CD14-positive monocyte (primary cell): ENCODE results near the gene TLR7. TPM values are rescaled to one million over a fixed set of nuclear protein-coding genes. Genes with fewer than 3 reads are reported as not detected.

Experiments
- DNase-seq, 3 donors: peaks; one replicate each; pipeline ENCODE4 v3.0.0-alpha.2; 2011 to 2022
- H2AFZ ChIP-seq: 2 replicates; pipeline ENCODE4 v1.6.0; 2012; ENCODE audit warnings: mild to moderate bottlenecking, low read depth, low read length, inconsistent platforms; ENCODE audit not compliant: insufficient read depth, poor library complexity, severe bottlenecking
- H3K27ac ChIP-seq, 2 donors: 1 replicate in 1 of 2; 2 replicates in 1 of 2; pipeline ENCODE4 v1.5.1; 2012 to 2013; ENCODE audit warnings: low read length in 2 of 2, control low read depth in 1 of 2, inconsistent platforms in 1 of 2, low read depth in 1 of 2, mild to moderate bottlenecking in 1 of 2
- H3K27me3 ChIP-seq, 2 donors: one replicate each; pipeline versions ENCODE4 v1.6.0 to v1.6.1; 2011 to 2013; ENCODE audit warnings: low read length in 2 of 2; ENCODE audit not compliant: control insufficient read depth in 2 of 2, insufficient read depth in 2 of 2
- H3K36me3 ChIP-seq, 2 donors: replicated peaks in 1 of 2; 1 replicate in 1 of 2; 2 replicates in 1 of 2; pipeline versions ENCODE4 v1.5.1 to v1.6.1; 2012 to 2013; ENCODE audit warnings: low read length in 2 of 2, control low read depth in 1 of 2, inconsistent platforms in 1 of 2, mild to moderate bottlenecking in 1 of 2; ENCODE audit not compliant: insufficient read depth in 2 of 2, control insufficient read depth in 1 of 2
- H3K4me1 ChIP-seq, 2 donors: 1 replicate in 1 of 2; 2 replicates in 1 of 2; pipeline versions ENCODE4 v1.5.1 to v1.6.1; 2012 to 2013; ENCODE audit warnings: low read length in 2 of 2, control low read depth in 1 of 2, inconsistent platforms in 1 of 2, mild to moderate bottlenecking in 1 of 2, moderate library complexity in 1 of 2; ENCODE audit not compliant: insufficient read depth in 2 of 2, control insufficient read depth in 1 of 2
- H3K4me2 ChIP-seq: replicated peaks from 2 replicates; pipeline ENCODE3; 2012; ENCODE audit warnings: low read length, moderate library complexity, mild to moderate bottlenecking; ENCODE audit not compliant: poor library complexity, severe bottlenecking; ENCODE audit errors: extremely low read depth
- H3K4me3 ChIP-seq, 3 experiments: fragments of 200-600 bp in 1 of 3; sonication (generic) in 1 of 3; replicated peaks in 1 of 3; 1 replicate in 2 of 3; 2 replicates in 1 of 3; pipeline ENCODE4 v1.5.1; 2011 to 2013; ENCODE audit warnings: low read length in 3 of 3, mild to moderate bottlenecking in 3 of 3, control low read depth in 2 of 3, low read depth in 2 of 3, inconsistent platforms in 1 of 3, moderate library complexity in 1 of 3
- H3K79me2 ChIP-seq: 2 replicates; pipeline ENCODE4 v1.6.0; 2012; ENCODE audit warnings: mild to moderate bottlenecking, control low read depth, inconsistent platforms, low read length, moderate library complexity; ENCODE audit not compliant: insufficient read depth
- H3K9ac ChIP-seq: 2 replicates; pipeline ENCODE4 v1.6.0; 2017; ENCODE audit warnings: low read length, mild to moderate bottlenecking; ENCODE audit not compliant: insufficient read depth, poor library complexity, severe bottlenecking
- H3K9me3 ChIP-seq, 2 donors: replicated peaks in 1 of 2; 1 replicate in 1 of 2; 2 replicates in 1 of 2; pipeline versions ENCODE4 v1.5.1 to v1.6.1; 2012 to 2013; ENCODE audit warnings: low read length in 2 of 2, control low read depth in 1 of 2; ENCODE audit not compliant: control insufficient read depth in 1 of 2, insufficient read depth in 1 of 2
- H4K20me1 ChIP-seq: 2 replicates; pipeline ENCODE4 v1.6.0; 2012; ENCODE audit warnings: mild to moderate bottlenecking, low read length, control low read depth, moderate library complexity; ENCODE audit not compliant: insufficient read depth
- H3K27ac Mint-ChIP-seq, 7 donors: one replicate each; pipeline ENCODE4 v1.8.0; 2020; ENCODE audit warnings: mild to moderate bottlenecking in 7 of 7, mixed read lengths in 7 of 7, moderate library complexity in 6 of 7, inconsistent platforms in 2 of 7
- H3K27me3 Mint-ChIP-seq, 3 donors: one replicate each; pipeline ENCODE4 v1.8.0; 2021 to 2022; ENCODE audit warnings: low read depth in 3 of 3, mild to moderate bottlenecking in 3 of 3, mixed read lengths in 3 of 3, moderate library complexity in 3 of 3, inconsistent platforms in 1 of 3
- H3K36me3 Mint-ChIP-seq, 2 donors: one replicate each; pipeline ENCODE4 v1.8.0; 2020; ENCODE audit warnings: mixed read lengths in 2 of 2, inconsistent platforms in 1 of 2, mild to moderate bottlenecking in 1 of 2
- H3K4me1 Mint-ChIP-seq: one replicate; pipeline ENCODE4 v1.8.0; 2020; ENCODE audit warnings: mild to moderate bottlenecking, mixed read lengths
- H3K4me3 Mint-ChIP-seq, 2 donors: one replicate each; pipeline ENCODE4 v1.8.0; 2020; ENCODE audit warnings: mild to moderate bottlenecking in 2 of 2, mixed read lengths in 2 of 2, moderate library complexity in 1 of 2
- H3K9me3 Mint-ChIP-seq, 7 donors: one replicate each; pipeline ENCODE4 v1.8.0; 2020 to 2022; ENCODE audit warnings: mixed read lengths in 7 of 7, mild to moderate bottlenecking in 6 of 7, moderate library complexity in 6 of 7, inconsistent platforms in 2 of 7
- CTCF ChIP-seq: fragments of 200-600 bp; IDR thresholded peaks from one replicate; pipeline ENCODE4 v1.8.0; 2022; ENCODE audit warnings: antibody characterized with exemption, mild to moderate bottlenecking
- WGBS: methylation state at CpG from one replicate; pipeline ENCODE4 v1.1.5; 2013; ENCODE audit warnings: missing lambda C conversion rate; ENCODE audit not compliant: insufficient coverage; 5-methylcytosine and 5-hydroxymethylcytosine counted together
- intact Hi-C, 2 donors: fragments of 100-400 bp; cut with micrococcal nuclease; formaldehyde crosslinking; loops; one replicate each; pipeline versions ENCODE4 v1.15.0 to v1.15.1; 2023
- polyA plus RNA-seq, 3 donors: library from polyadenylated mRNA; depleted of rRNA in 1 of 3; unstranded in 2 of 3; stranded (reverse) in 1 of 3; fragments of 300-500 nt in 2 of 3; fragments of >200 nt in 1 of 3; fragmentation: Illumina TruSeq in 2 of 3; gene quantifications; 1 replicate in 2 of 3; 2 replicates in 1 of 3; pipeline ENCODE4 v1.2.3, GENCODE V29; 2012 to 2021

The TLR7 gene
- polyA plus RNA-seq, 3 donors = 4.2 to 27.3 (median 23.0) TPM

GRCh38 chrX:12874581-12874980 lies 7.7 kb downstream of the TLR7 start:
- Mint-ChIP-seq H3K27me3 (peaks cover 0 to 18% (median 0%) of the 10 kb centered on the region in 3 donors), H3K4me3 (no peak overlapping the region), H3K4me1 (peaks cover 80% of the 10 kb centered on the region), H3K27ac (peak overlapping the region in 6 of 7 donors; percentile 24 to 90 (median 78)), H3K36me3 (peaks cover 16 to 28% of the 10 kb centered on the region in 2 donors), H3K9me3 (no peaks in the 10 kb centered on the region)
- Histone ChIP-seq H4K20me1 (peaks cover 20% of the 10 kb centered on the region), H3K9ac (no peak overlapping the region), H3K4me1 (peaks cover 52 to 64% of the 10 kb centered on the region in 2 donors), H3K9me3 (no peaks in the 10 kb centered on the region), H3K4me2 (peak overlapping the region; percentile 17), H3K27ac (peak overlapping the region; percentile 12 to 28), H3K36me3 (peaks cover 5 to 11% of the 10 kb centered on the region in 2 donors), H3K79me2 (peaks cover 44% of the 10 kb centered on the region), H3K27me3 (peaks cover 0 to 28% of the 10 kb centered on the region in 2 donors), H2AFZ (no peak overlapping the region), H3K4me3 (no peak overlapping the region)
- 0% methylated on average over 2 of the region's 4 CpGs for WGBS
- intact Hi-C loops = no loop called here
- DNase-seq = peak in 2 of 3 donors; percentile 33 to 39
- TF ChIP-seq CTCF = no peak

GRCh38 chrX:12877386-12877785 lies 10.5 kb downstream of the TLR7 start:
- Histone ChIP-seq H4K20me1 (peaks cover 18% of the 10 kb centered on the region), H3K27ac (no peak overlapping the region), H3K27me3 (peaks cover 0 to 34% of the 10 kb centered on the region in 2 donors), H3K9me3 (no peaks in the 10 kb centered on the region), H2AFZ (no peak overlapping the region), H3K4me1 (peaks cover 50 to 59% of the 10 kb centered on the region in 2 donors), H3K4me3 (no peak overlapping the region), H3K79me2 (peaks cover 19% of the 10 kb centered on the region), H3K36me3 (peaks cover 5 to 7% of the 10 kb centered on the region in 2 donors), H3K4me2 (no peak overlapping the region), H3K9ac (no peak overlapping the region)
- no CpG with 5 or more reads among the region's 8 CpGs for WGBS
- Mint-ChIP-seq H3K27ac (peak overlapping the region in 3 of 7 donors; percentile 32 to 57 (median 45)), H3K9me3 (peaks cover 0 to 2% (median 0%) of the 10 kb centered on the region in 7 donors), H3K36me3 (peaks cover 12 to 29% of the 10 kb centered on the region in 2 donors), H3K27me3 (peaks cover 0 to 19% (median 0%) of the 10 kb centered on the region in 3 donors), H3K4me3 (no peak overlapping the region), H3K4me1 (peaks cover 64% of the 10 kb centered on the region)
- intact Hi-C loops = no loop called here
- DNase-seq = no peak
- no peak for TF ChIP-seq CTCF
